ENCODE measurements around the gene RPS26. TPM values are rescaled to one million over a fixed set of nuclear protein-coding genes. Genes with fewer than 3 reads are reported as not detected.
"Not testable (repeated sequence)": the region's sequence is repeated elsewhere in the genome, so short reads cannot be mapped to it uniquely, and the experiment has no call there.

RPS26 gene
- total RNA-seq, 4 donors from 2014 or later: 308 to 1,324 (median 859) TPM

DNA sequence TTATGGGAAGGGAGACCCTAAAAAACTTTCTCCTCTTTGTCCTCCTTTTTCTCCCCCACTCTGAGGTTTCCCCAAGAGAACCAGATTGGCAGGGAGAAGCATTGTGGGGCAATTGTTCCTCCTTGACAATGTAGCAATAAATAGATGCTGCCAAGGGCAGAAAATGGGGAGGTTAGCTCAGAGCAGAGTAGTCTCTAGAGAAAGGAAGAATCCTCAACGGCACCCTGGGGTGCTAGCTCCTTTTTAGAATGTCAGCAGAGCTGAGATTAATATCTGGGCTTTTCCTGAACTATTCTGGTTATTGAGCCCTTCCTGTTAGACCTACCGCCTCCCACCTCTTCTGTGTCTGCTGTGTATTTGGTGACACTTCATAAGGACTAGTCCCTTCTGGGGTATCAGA is 4.6 kb upstream of the RPS26 start:
- WGBS, 2 donors: 77 to 82% methylated on average over 2 of the region's 2 CpGs
- Histone ChIP-seq H3K4me3 (no peak overlapping the region), H3K36me3 (peaks cover 0 to 63% (median 0%) of the 10 kb centered on the region in 3 donors), H3K27ac (no peak overlapping the region), H3K4me1 (peaks cover 0 to 10% (median 4%) of the 10 kb centered on the region in 4 donors), H3K27me3 (no peaks in the 10 kb centered on the region), H3K9me3 (no peaks in the 10 kb centered on the region)
- no peak for DNase-seq (ENCODE audit: low spot score in 2 of 2)
- TF ChIP-seq, protein P1, sequence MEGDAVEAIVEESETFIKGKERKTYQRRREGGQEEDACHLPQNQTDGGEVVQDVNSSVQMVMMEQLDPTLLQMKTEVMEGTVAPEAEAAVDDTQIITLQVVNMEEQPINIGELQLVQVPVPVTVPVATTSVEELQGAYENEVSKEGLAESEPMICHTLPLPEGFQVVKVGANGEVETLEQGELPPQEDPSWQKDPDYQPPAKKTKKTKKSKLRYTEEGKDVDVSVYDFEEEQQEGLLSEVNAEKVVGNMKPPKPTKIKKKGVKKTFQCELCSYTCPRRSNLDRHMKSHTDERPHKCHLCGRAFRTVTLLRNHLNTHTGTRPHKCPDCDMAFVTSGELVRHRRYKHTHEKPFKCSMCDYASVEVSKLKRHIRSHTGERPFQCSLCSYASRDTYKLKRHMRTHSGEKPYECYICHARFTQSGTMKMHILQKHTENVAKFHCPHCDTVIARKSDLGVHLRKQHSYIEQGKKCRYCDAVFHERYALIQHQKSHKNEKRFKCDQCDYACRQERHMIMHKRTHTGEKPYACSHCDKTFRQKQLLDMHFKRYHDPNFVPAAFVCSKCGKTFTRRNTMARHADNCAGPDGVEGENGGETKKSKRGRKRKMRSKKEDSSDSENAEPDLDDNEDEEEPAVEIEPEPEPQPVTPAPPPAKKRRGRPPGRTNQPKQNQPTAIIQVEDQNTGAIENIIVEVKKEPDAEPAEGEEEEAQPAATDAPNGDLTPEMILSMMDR (IDR thresholded peaks at IDR 0.05): no peak
- TF ChIP-seq POLR2A (IDR thresholded peaks at IDR 0.05) (no peak), EP300 (IDR thresholded peaks at IDR 0.05) (no peak)

DNA sequence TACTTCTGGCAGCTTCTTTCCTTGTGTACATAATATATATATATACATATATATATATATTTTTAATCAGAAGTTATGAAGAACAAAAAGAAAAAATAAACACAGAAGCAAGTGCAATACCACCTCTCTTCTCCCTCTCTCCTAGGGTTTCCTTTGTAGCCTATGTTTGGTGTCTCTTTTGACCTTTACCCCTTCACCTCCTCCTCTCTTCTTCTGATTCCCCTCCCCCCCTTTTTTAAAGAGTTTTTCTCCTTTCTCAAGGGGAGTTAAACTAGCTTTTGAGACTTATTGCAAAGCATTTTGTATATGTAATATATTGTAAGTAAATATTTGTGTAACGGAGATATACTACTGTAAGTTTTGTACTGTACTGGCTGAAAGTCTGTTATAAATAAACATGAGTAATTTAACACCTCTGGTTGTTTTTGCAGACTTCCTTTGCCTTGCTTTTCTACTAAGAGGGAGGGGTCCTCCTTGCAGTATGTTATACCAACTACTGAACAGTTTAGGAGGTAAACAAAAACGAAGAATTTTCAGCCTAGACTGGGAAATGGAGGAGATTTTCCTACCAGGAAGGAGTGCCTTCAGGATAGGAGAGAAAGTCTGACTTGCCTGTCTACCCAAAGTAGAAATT is 3.6 kb upstream of the RPS26 start:
- Histone ChIP-seq H3K9me3 (no peaks in the 10 kb centered on the region), H3K27ac (no peak overlapping the region), H3K4me1 (peaks cover 0 to 17% (median 10%) of the 10 kb centered on the region in 4 donors), H3K27me3 (no peaks in the 10 kb centered on the region), H3K36me3 (peaks cover 0 to 57% (median 0%) of the 10 kb centered on the region in 3 donors), H3K4me3 (no peak overlapping the region)
- WGBS, 2 donors: 66 to 73% methylated on average over 2 of the region's 2 CpGs
- DNase-seq (ENCODE audit: low spot score in 2 of 2): no peak
- TF ChIP-seq, protein P1 (IDR thresholded peaks at IDR 0.05): no peak
- TF ChIP-seq EP300 (IDR thresholded peaks at IDR 0.05) (no peak), POLR2A (IDR thresholded peaks at IDR 0.05) (no peak)

DNA sequence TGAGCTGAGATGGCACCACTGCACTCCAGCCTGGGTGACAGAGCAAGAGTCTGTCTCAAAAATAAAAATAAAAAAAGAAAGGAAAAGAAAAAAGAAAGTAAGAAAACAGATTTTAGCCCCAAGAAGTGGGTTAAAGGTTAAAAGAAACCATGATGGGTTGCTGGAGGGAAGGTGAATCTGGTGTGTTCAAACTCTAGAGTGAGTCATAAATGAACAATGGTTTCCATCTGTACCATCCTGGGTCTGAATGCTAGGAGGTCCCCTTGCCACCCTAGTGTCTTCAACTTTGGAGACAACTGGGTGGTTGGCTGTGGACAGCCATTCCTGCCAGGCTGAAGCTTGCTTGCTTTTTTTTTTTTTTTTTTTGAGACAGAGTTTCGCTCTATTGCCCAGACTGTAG is 1.6 kb upstream of the RPS26 start:
- Histone ChIP-seq H3K4me1 (peaks cover 0 to 23% (median 16%) of the 10 kb centered on the region in 4 donors), H3K27ac (no peak overlapping the region), H3K4me3 (no peak overlapping the region), H3K9me3 (no peaks in the 10 kb centered on the region), H3K36me3 (peaks cover 0 to 57% (median 6%) of the 10 kb centered on the region in 3 donors), H3K27me3 (no peaks in the 10 kb centered on the region)
- no peak for DNase-seq (ENCODE audit: low spot score in 2 of 2)
- 94 to 100% methylated on average over 1 of the region's 1 CpG for WGBS, 2 donors
- TF ChIP-seq POLR2A (IDR thresholded peaks at IDR 0.05): no peak
- TF ChIP-seq EP300 (IDR thresholded peaks at IDR 0.05): no peak
- TF ChIP-seq, protein P1 (IDR thresholded peaks at IDR 0.05): no peak

DNA sequence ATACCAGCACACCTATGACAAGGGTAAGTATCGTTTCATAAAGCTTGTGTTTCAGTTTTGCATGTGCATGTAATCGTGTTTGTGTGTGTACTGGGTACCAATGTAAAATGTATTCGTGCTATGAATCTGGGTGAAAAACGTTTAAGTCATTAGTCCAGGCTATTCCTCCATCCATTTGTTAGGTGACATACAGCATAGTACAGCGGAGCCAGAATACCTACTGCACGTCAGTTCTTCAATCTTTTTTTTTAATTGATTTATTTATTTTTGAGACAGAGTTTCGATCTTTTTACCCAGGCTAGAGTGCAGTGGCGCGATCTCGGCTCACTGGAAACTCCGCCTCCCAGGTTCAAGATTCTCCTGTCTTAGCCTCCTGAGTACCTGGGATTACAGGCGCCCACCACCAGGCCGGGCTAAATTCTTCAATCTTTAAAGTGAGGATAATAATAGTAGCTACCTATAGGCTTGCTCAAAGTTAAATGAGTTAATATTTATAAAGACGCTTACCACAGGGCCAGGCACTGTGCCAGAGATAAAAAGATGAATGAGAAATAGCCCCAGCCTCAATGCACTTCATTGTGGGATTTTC is 661 bp upstream of the RPS26 start:
- peak overlapping the region; percentile 64 to 89 (median 79) for H3K4me3 ChIP-seq
- 59 to 63% methylated on average over 14 of the region's 14 CpGs for WGBS, 2 donors
- H3K36me3 ChIP-seq: peaks cover 0 to 53% (median 6%) of the 10 kb centered on the region in 3 donors
- no peak for DNase-seq (ENCODE audit: low spot score in 2 of 2)
- TF ChIP-seq, protein P1 (IDR thresholded peaks at IDR 0.05): no peak
- no peak for TF ChIP-seq POLR2A (IDR thresholded peaks at IDR 0.05)
- no peak for TF ChIP-seq EP300 (IDR thresholded peaks at IDR 0.05)
- H3K27ac ChIP-seq: peak overlapping the region; percentile 85 to 97 (median 92)
- no peaks in the 10 kb centered on the region for H3K27me3 ChIP-seq
- H3K4me1 ChIP-seq: peaks cover 0 to 23% (median 16%) of the 10 kb centered on the region in 4 donors
- H3K9me3 ChIP-seq: no peaks in the 10 kb centered on the region

DNA sequence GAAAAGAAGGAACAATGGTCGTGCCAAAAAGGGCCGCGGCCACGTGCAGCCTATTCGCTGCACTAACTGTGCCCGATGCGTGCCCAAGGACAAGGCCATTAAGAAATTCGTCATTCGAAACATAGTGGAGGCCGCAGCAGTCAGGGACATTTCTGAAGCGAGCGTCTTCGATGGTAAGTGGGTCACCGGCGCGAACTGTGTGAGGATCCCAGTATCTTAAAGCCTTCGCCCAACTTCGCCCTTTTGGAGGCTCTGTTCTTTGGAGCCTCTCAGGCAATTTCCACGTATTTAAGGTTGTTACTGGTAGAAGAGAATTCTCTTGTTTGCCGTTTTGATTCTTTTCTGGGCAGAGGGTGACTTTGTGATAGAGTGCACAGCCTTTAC is 704 bp downstream of the RPS26 start:
- H3K9me3 ChIP-seq; DNase-seq (ENCODE audit: low spot score in 2 of 2); H3K27me3 ChIP-seq: not testable (repeated sequence)
- H3K36me3 ChIP-seq: peaks cover 0 to 39% (median 6%) of the 10 kb centered on the region in 3 donors
- H3K27ac ChIP-seq: peak overlapping the region; percentile 85 to 97 (median 92)
- WGBS, 2 donors: 1 to 2% methylated on average over 15 to 20 of the region's 20 CpGs
- peak overlapping the region; percentile 64 to 89 (median 79) for H3K4me3 ChIP-seq
- H3K4me1 ChIP-seq: peaks cover 0 to 26% (median 16%) of the 10 kb centered on the region in 4 donors
